NCI-H2227 (cell line): ENCODE results near the gene RNLS.

Experiments
- DNase-seq: peaks from one replicate; lab custom pipeline; 2025; ENCODE audit not compliant: unreplicated experiment; lab: John Stamatoyannopoulos, UW

RNLS gene

GRCh38 chr10:88582806-88583583 lies at the start of gene RNLS:
Gene RNLS (minus strand): TSS chr10:88583318.
- peak; percentile 87 for DNase-seq

GRCh38 chr10:88624840-88625239 lies 41.7 kb upstream of the RNLS start:
- DNase-seq = no peak

- no peak for DNase-seq
Observed at GRCh38 chr10:88623835-88624234, 40.7 kb upstream of the RNLS start.

- DNase-seq = no peak
Observed at GRCh38 chr10:88620441-88620840, 37.3 kb upstream of the RNLS start.

GRCh38 chr10:88618496-88618895 lies 35.4 kb upstream of the RNLS start:
- no peak for DNase-seq

- no peak for DNase-seq
Observed at GRCh38 chr10:88617772-88618300, 34.7 kb upstream of the RNLS start.

GRCh38 chr10:88616250-88616977 lies 33.3 kb upstream of the RNLS start:
- DNase-seq = no peak

- no peak for DNase-seq
Observed at GRCh38 chr10:88608780-88609179, 25.7 kb upstream of the RNLS start.

GRCh38 chr10:88608052-88608732 lies 25.1 kb upstream of the RNLS start:
- no peak for DNase-seq

- DNase-seq = no peak
Observed at GRCh38 chr10:88598055-88598454, 14.9 kb upstream of the RNLS start.

- no peak for DNase-seq
Observed at GRCh38 chr10:88594482-88594881, 11.4 kb upstream of the RNLS start.

- DNase-seq = no peak
Observed at GRCh38 chr10:88592906-88593305, 9.8 kb upstream of the RNLS start.

GRCh38 chr10:88592381-88592780 lies 9.3 kb upstream of the RNLS start:
- DNase-seq = no peak

- DNase-seq = no peak
Observed at GRCh38 chr10:88586462-88586861, 3.3 kb upstream of the RNLS start, which contains the start of gene LIPJ. Gene LIPJ (plus strand): TSS chr10:88586762. CDS start chr10:88590688, 3,926 bp downstream.

- no peak for DNase-seq
Observed at GRCh38 chr10:88583584-88583957, 453 bp upstream of the RNLS start.

- DNase-seq = no peak
Observed at GRCh38 chr10:88582411-88582805, 710 bp downstream of the RNLS start.

- peak; percentile 41 for DNase-seq
Observed at GRCh38 chr10:88565072-88565471, 18.0 kb downstream of the RNLS start.

GRCh38 chr10:88562152-88562551 lies 21.0 kb downstream of the RNLS start:
- DNase-seq = no peak

- DNase-seq = no peak
Observed at GRCh38 chr10:88557658-88558057, 25.5 kb downstream of the RNLS start.

GRCh38 chr10:88557256-88557655 lies 25.9 kb downstream of the RNLS start:
- DNase-seq = no peak

- DNase-seq = no peak
Observed at GRCh38 chr10:88555190-88555908, 27.8 kb downstream of the RNLS start.
